H9 (cell line): Measurements from ENCODE around the gene KLRK1. TPM values are rescaled to one million over a fixed set of nuclear protein-coding genes. Genes with fewer than 3 reads are reported as not detected.

Source experiments
- DNase-seq: peaks from one replicate; pipeline ENCODE4 v3.0.0-alpha.2; 2017
- H2AFZ ChIP-seq: one replicate; pipeline ENCODE4 v1.6.1; 2013; ENCODE audit warnings: mild to moderate bottlenecking, low read length, control low read depth, moderate library complexity
- H2AK5ac ChIP-seq: 2 replicates; pipeline ENCODE4 v1.6.1; 2013; ENCODE audit warnings: low read length, control low read depth, mixed read lengths; ENCODE audit not compliant: insufficient read length
- H2BK120ac ChIP-seq: one replicate; pipeline ENCODE4 v1.6.1; 2013; ENCODE audit warnings: low read depth, mild to moderate bottlenecking, low read length, control low read depth, inconsistent platforms; ENCODE audit not compliant: poor library complexity, severe bottlenecking
- H2BK12ac ChIP-seq: 2 replicates; pipeline ENCODE4 v1.6.1; 2013; ENCODE audit warnings: low read length, control low read depth, mixed read lengths, low read depth; ENCODE audit not compliant: insufficient read length
- H2BK15ac ChIP-seq: 2 replicates; pipeline ENCODE4 v1.6.1; 2013; ENCODE audit warnings: low read depth, low read length, control low read depth
- H2BK20ac ChIP-seq: one replicate; pipeline ENCODE4 v1.6.1; 2013; ENCODE audit warnings: low read depth, mild to moderate bottlenecking, low read length, control low read depth, inconsistent platforms; ENCODE audit not compliant: poor library complexity, severe bottlenecking
- H2BK5ac ChIP-seq: 2 replicates; pipeline ENCODE4 v1.6.1; 2013; ENCODE audit warnings: low read length, control low read depth, mixed read lengths; ENCODE audit not compliant: insufficient read length
- H3K14ac ChIP-seq: 2 replicates; pipeline ENCODE4 v1.6.1; 2013; ENCODE audit warnings: low read length, control low read depth; ENCODE audit not compliant: insufficient read depth
- H3K18ac ChIP-seq: 2 replicates; pipeline ENCODE4 v1.6.1; 2013; ENCODE audit warnings: low read depth, mild to moderate bottlenecking, mixed read lengths, low read length, control low read depth; ENCODE audit not compliant: insufficient read length
- H3K23ac ChIP-seq: 2 replicates; pipeline ENCODE4 v1.6.1; 2013; ENCODE audit warnings: low read length, control low read depth, mixed read lengths, low read depth; ENCODE audit not compliant: insufficient read length
- H3K23me2 ChIP-seq: 2 replicates; pipeline ENCODE4 v1.6.1; 2013; ENCODE audit warnings: low read depth, mild to moderate bottlenecking, mixed read lengths, low read length, control low read depth; ENCODE audit not compliant: insufficient read length, poor library complexity, severe bottlenecking
- H3K27ac ChIP-seq: 2 replicates; pipeline ENCODE4 v1.5.1; 2013; ENCODE audit warnings: low read length, control low read depth, mixed read lengths, low read depth; ENCODE audit not compliant: insufficient read length
- H3K27me3 ChIP-seq: 2 replicates; pipeline ENCODE4 v1.6.1; 2013; ENCODE audit warnings: low read length, control low read depth, inconsistent platforms; ENCODE audit not compliant: insufficient read depth
- H3K4ac ChIP-seq: 2 replicates; pipeline ENCODE4 v1.6.1; 2013; ENCODE audit warnings: low read depth, mild to moderate bottlenecking, control low read depth, inconsistent platforms, low read length, moderate library complexity
- H3K4me1 ChIP-seq: 2 replicates; pipeline ENCODE4 v1.6.1; 2013; ENCODE audit warnings: low read length, control low read depth, inconsistent platforms; ENCODE audit not compliant: insufficient read depth
- H3K4me2 ChIP-seq: 2 replicates; pipeline ENCODE4 v1.6.1; 2013; ENCODE audit warnings: low read length, control low read depth, mixed read lengths; ENCODE audit not compliant: insufficient read length, insufficient read depth
- H3K56ac ChIP-seq: 2 replicates; pipeline ENCODE4 v1.6.1; 2013; ENCODE audit warnings: low read depth, mild to moderate bottlenecking, mixed read lengths, low read length, control low read depth; ENCODE audit not compliant: insufficient read length
- H3K79me1 ChIP-seq: 2 replicates; pipeline ENCODE4 v1.6.1; 2013; ENCODE audit warnings: low read depth, mild to moderate bottlenecking, moderate library complexity, low read length, control low read depth, inconsistent platforms; ENCODE audit not compliant: insufficient read depth, poor library complexity, severe bottlenecking
- H3K79me2 ChIP-seq: 2 replicates; pipeline ENCODE4 v1.6.1; 2013; ENCODE audit warnings: low read length, control low read depth, inconsistent platforms; ENCODE audit not compliant: insufficient read depth
- H3K9ac ChIP-seq: 2 replicates; pipeline ENCODE4 v1.6.1; 2013; ENCODE audit warnings: low read length, control low read depth, mixed read lengths; ENCODE audit not compliant: insufficient read length; ENCODE audit errors: extremely low read depth
- H3K9me3 ChIP-seq: one replicate; pipeline ENCODE4 v1.6.1; 2013; ENCODE audit warnings: low read depth, low read length, inconsistent platforms; ENCODE audit not compliant: control insufficient read depth
- H3T11ph ChIP-seq: one replicate; pipeline ENCODE4 v1.6.1; 2013; ENCODE audit warnings: mild to moderate bottlenecking, low read length, control low read depth, inconsistent platforms
- H4K20me1 ChIP-seq: one replicate; pipeline ENCODE4 v1.6.1; 2013; ENCODE audit not compliant: control insufficient read depth, insufficient read length, insufficient read depth
- H4K5ac ChIP-seq: 2 replicates; pipeline ENCODE4 v1.6.1; 2013; ENCODE audit warnings: low read depth, mild to moderate bottlenecking, mixed read lengths, low read length, control low read depth; ENCODE audit not compliant: insufficient read length
- H4K8ac ChIP-seq: replicated peaks from 2 replicates; pipeline ENCODE4 v1.6.1; 2013; ENCODE audit warnings: low read length, control low read depth, mixed read lengths, low read depth; ENCODE audit not compliant: insufficient read length
- H4K91ac ChIP-seq: 2 replicates; pipeline ENCODE4 v1.6.1; 2013; ENCODE audit warnings: low read depth, mild to moderate bottlenecking, moderate library complexity, mixed read lengths, low read length, control low read depth; ENCODE audit not compliant: insufficient read length
- H3K27ac Mint-ChIP-seq, 3 experiments: 2 replicates in 2 of 3; 3 replicates in 1 of 3; pipeline ENCODE4 v1.8.0; 2020 to 2021; ENCODE audit warnings: mixed read lengths in 3 of 3, mild to moderate bottlenecking in 1 of 3, moderate library complexity in 1 of 3
- H3K27me3 Mint-ChIP-seq: 2 replicates; pipeline ENCODE4 v1.8.0; 2021; ENCODE audit warnings: low read depth, mild to moderate bottlenecking, moderate library complexity, mixed read lengths
- H3K36me3 Mint-ChIP-seq, 3 experiments: 2 replicates in 2 of 3; 3 replicates in 1 of 3; pipeline ENCODE4 v1.8.0; 2020 to 2021; ENCODE audit warnings: low read depth in 3 of 3, mixed read lengths in 3 of 3; ENCODE audit not compliant: insufficient read depth in 1 of 3
- H3K4me1 Mint-ChIP-seq, 2 experiments: 2 replicates each; pipeline ENCODE4 v1.8.0; 2020; ENCODE audit warnings: mixed read lengths in 2 of 2
- H3K4me3 Mint-ChIP-seq, 2 experiments: 2 replicates in 1 of 2; 3 replicates in 1 of 2; pipeline ENCODE4 v1.8.0; 2020 to 2021; ENCODE audit warnings: mild to moderate bottlenecking in 2 of 2, mixed read lengths in 2 of 2, moderate library complexity in 1 of 2
- H3K9me3 Mint-ChIP-seq, 2 experiments: 2 replicates in 1 of 2; 3 replicates in 1 of 2; pipeline ENCODE4 v1.8.0; 2020; ENCODE audit warnings: mild to moderate bottlenecking in 2 of 2, mixed read lengths in 2 of 2, moderate library complexity in 1 of 2
- WGBS: extraction: QIAGEN DNeasy Blood & Tissue Kit; methylation state at CpG from one replicate; pipeline ENCODE4 v1.1.7; 2013; ENCODE audit warnings: missing lambda C conversion rate, low lambda C conversion rate, mixed read lengths; ENCODE audit not compliant: insufficient read length; ENCODE audit errors: extremely low coverage; 5-methylcytosine and 5-hydroxymethylcytosine counted together
- total RNA-seq: library from RNA; stranded (reverse); gene quantifications from 2 replicates; pipeline ENCODE4 v1.2.1, GENCODE V29; 2021
- TF ChIP-seq, protein P1 (sequence below): fragments of 200-600 bp; sonication (generic); conservative IDR thresholded peaks from 3 replicates; pipeline ENCODE4 v1.8.0; 2021; ENCODE audit warnings: antibody characterized with exemption, mild to moderate bottlenecking

Gene KLRK1
- total RNA-seq, 1 experiment from 2014 or later, result not detected

DNA sequence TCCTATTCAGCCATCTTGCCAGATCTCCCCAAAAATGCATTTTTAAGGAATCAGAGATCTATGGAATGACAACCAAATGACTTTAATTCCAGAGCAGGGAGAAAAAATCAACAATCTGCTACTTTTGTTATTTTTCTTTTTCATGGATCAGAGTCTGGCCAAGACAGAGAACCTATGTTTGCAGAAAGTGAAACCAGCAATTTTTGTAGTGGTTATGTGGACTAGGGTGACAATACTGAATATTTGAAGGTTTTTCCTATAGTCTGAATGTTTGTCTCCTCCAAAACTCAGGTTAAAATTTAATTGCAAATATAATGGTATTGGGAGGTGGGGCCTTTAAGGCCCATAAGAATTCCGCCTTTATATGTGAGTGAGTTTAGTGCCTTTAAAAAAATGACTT, 30.9 kb downstream of the KLRK1 start:
- Histone ChIP-seq H3K27ac (no peak overlapping the region), H3K23ac (no peak overlapping the region), H3K4me2 (no peak overlapping the region), H3K79me1 (no peaks in the 10 kb centered on the region), H3K14ac (no peak overlapping the region), H2BK12ac (no peak overlapping the region), H4K20me1 (no peaks in the 10 kb centered on the region), H2AFZ (no peak overlapping the region), H3K9ac (no peak overlapping the region), H4K8ac (no peak overlapping the region), H3K4me1 (peaks cover 7% of the 10 kb centered on the region; the same call in 1 of the 2 replicates), H4K5ac (no peak overlapping the region), H3K79me2 (no peaks in the 10 kb centered on the region), H3K23me2 (peaks cover 4% of the 10 kb centered on the region), H3K56ac (no peak overlapping the region), H2AK5ac (no peak overlapping the region), H2BK20ac (no peak overlapping the region), H3T11ph (no peak overlapping the region), H2BK120ac (no peak overlapping the region), H4K91ac (no peak overlapping the region), H3K27me3 (no peaks in the 10 kb centered on the region), H3K4ac (no peak overlapping the region), H3K18ac (no peak overlapping the region), H3K9me3 (no peaks in the 10 kb centered on the region), H2BK5ac (no peak overlapping the region), H2BK15ac (no peak overlapping the region)
- Mint-ChIP-seq H3K9me3 (peaks cover 7 to 8% of the 10 kb centered on the region in 2 experiments; a peak in 3 of 5 replicates), H3K4me1 (peaks cover 33 to 34% of the 10 kb centered on the region in 2 experiments), H3K36me3 (peaks cover 3 to 23% (median 3%) of the 10 kb centered on the region in 3 experiments; a peak in 6 of 7 replicates), H3K27ac (no peak overlapping the region), H3K27me3 (no peaks in the 10 kb centered on the region; the same call in 1 of the 2 replicates), H3K4me3 (no peak overlapping the region)
- no CpG with 5 or more reads among the region's 1 CpG for WGBS
- no peak for DNase-seq
- TF ChIP-seq, protein P1, sequence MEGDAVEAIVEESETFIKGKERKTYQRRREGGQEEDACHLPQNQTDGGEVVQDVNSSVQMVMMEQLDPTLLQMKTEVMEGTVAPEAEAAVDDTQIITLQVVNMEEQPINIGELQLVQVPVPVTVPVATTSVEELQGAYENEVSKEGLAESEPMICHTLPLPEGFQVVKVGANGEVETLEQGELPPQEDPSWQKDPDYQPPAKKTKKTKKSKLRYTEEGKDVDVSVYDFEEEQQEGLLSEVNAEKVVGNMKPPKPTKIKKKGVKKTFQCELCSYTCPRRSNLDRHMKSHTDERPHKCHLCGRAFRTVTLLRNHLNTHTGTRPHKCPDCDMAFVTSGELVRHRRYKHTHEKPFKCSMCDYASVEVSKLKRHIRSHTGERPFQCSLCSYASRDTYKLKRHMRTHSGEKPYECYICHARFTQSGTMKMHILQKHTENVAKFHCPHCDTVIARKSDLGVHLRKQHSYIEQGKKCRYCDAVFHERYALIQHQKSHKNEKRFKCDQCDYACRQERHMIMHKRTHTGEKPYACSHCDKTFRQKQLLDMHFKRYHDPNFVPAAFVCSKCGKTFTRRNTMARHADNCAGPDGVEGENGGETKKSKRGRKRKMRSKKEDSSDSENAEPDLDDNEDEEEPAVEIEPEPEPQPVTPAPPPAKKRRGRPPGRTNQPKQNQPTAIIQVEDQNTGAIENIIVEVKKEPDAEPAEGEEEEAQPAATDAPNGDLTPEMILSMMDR, result no peak
